ENCODE measurements around the gene SLAMF9.

DNA sequence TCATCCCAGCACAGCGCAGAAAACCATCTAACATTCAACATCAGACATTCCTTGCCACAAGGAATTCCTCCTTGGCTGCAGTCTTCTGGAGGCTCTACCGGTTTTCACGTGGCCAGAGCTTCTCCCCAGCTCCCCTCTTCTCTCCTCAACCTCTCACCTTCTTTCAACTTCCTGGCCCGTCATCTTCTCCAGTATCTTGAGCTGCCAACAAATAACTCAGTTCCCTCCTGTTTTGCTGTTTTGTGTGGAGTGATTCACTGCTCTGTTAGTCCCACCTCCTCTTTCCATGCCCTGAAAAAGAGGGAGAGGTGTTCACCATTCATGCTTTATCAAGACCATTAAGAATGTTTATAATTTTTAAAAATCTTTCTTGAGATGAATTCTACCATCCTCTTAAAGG, 45.2 kb upstream of the SLAMF9 start:
- no peak for TF ChIP-seq CTCF (IDR thresholded peaks at IDR 0.05; ENCODE audit: low read depth, low read length)
- TF ChIP-seq POLR2A (IDR thresholded peaks at IDR 0.05; ENCODE audit: extremely low read depth, insufficient read length): no peak
- no peak for TF ChIP-seq MYC (IDR thresholded peaks at IDR 0.05; ENCODE audit: low read depth, low read length)
